Mesenchymal stem cell (in vitro differentiated cells and primary cell): ENCODE measurements around the gene ADA.

Experiments used
- DNase-seq: peaks from one replicate; pipeline ENCODE4 v3.0.0-alpha.2; 2013
- H2AFZ ChIP-seq: one replicate; pipeline ENCODE4 v1.6.1; 2013; ENCODE audit warnings: low read depth, mild to moderate bottlenecking, control low read depth, inconsistent platforms, low read length, moderate library complexity
- H2AK5ac ChIP-seq: 2 replicates; pipeline ENCODE4 v1.6.1; 2013; ENCODE audit warnings: low read length, moderate library complexity, mild to moderate bottlenecking, inconsistent platforms; ENCODE audit not compliant: severe bottlenecking
- H2BK120ac ChIP-seq: one replicate; pipeline ENCODE4 v1.6.1; 2013; ENCODE audit warnings: low read depth, mild to moderate bottlenecking, inconsistent platforms, low read length, moderate library complexity
- H2BK12ac ChIP-seq, 2 experiments: one replicate each; pipeline ENCODE4 v1.6.1; 2013; ENCODE audit warnings: inconsistent platforms in 2 of 2, low read length in 2 of 2, mild to moderate bottlenecking in 2 of 2, moderate library complexity in 2 of 2, control low read depth in 1 of 2
- H2BK15ac ChIP-seq: one replicate; pipeline ENCODE4 v1.6.1; 2013; ENCODE audit warnings: mild to moderate bottlenecking, low read depth, inconsistent platforms; ENCODE audit not compliant: poor library complexity, severe bottlenecking
- H2BK5ac ChIP-seq: 2 replicates; pipeline ENCODE4 v1.6.1; 2013; ENCODE audit warnings: low read depth, mild to moderate bottlenecking, low read length, control low read depth, inconsistent platforms; ENCODE audit not compliant: poor library complexity, severe bottlenecking
- H3K14ac ChIP-seq, 2 experiments: one replicate each; pipeline ENCODE4 v1.6.1; 2013; ENCODE audit warnings: inconsistent platforms in 2 of 2, low read length in 2 of 2, control low read depth in 1 of 2, mild to moderate bottlenecking in 1 of 2, moderate library complexity in 1 of 2
- H3K18ac ChIP-seq, 2 experiments: one replicate each; pipeline ENCODE4 v1.6.1; 2013; ENCODE audit warnings: inconsistent platforms in 2 of 2, low read length in 2 of 2, control low read depth in 1 of 2, low read depth in 1 of 2, mild to moderate bottlenecking in 1 of 2
- H3K23ac ChIP-seq, 2 experiments: one replicate each; pipeline ENCODE4 v1.6.1; 2013; ENCODE audit warnings: inconsistent platforms in 2 of 2, low read length in 2 of 2, mild to moderate bottlenecking in 2 of 2, moderate library complexity in 2 of 2, control low read depth in 1 of 2
- H3K27ac ChIP-seq: 2 replicates; pipeline ENCODE4 v1.5.1; 2013; ENCODE audit warnings: mild to moderate bottlenecking, moderate library complexity, low read length, control low read depth, inconsistent platforms; ENCODE audit not compliant: poor library complexity, severe bottlenecking
- H3K27me3 ChIP-seq, 2 experiments: 2 replicates each; pipeline versions ENCODE4 v1.6.1 to v1.7.0; 2013; ENCODE audit warnings: low read length in 2 of 2, mild to moderate bottlenecking in 2 of 2, moderate library complexity in 2 of 2, control low read depth in 1 of 2, inconsistent platforms in 1 of 2; ENCODE audit not compliant: control insufficient read depth in 1 of 2, insufficient read depth in 1 of 2
- H3K36me3 ChIP-seq, 2 experiments: 2 replicates each; pipeline versions ENCODE4 v1.6.1 to v1.7.0; 2013; ENCODE audit warnings: low read length in 2 of 2, control low read depth in 1 of 2, inconsistent platforms in 1 of 2, low read depth in 1 of 2, mild to moderate bottlenecking in 1 of 2; ENCODE audit not compliant: insufficient read depth in 2 of 2, control insufficient read depth in 1 of 2
- H3K4ac ChIP-seq, 2 experiments: one replicate each; pipeline ENCODE4 v1.6.1; 2013; ENCODE audit warnings: inconsistent platforms in 2 of 2, low read length in 2 of 2, mild to moderate bottlenecking in 2 of 2, moderate library complexity in 2 of 2, control low read depth in 1 of 2, low read depth in 1 of 2
- H3K4me1 ChIP-seq: 2 replicates; pipeline ENCODE4 v1.6.1; 2013; ENCODE audit warnings: low read depth, low read length, control low read depth; ENCODE audit not compliant: control insufficient read depth, insufficient read depth
- H3K4me2 ChIP-seq: 2 replicates; pipeline ENCODE4 v1.6.1; 2013; ENCODE audit warnings: low read length, mild to moderate bottlenecking, inconsistent platforms; ENCODE audit not compliant: poor library complexity, severe bottlenecking
- H3K4me3 ChIP-seq, 2 experiments: 2 replicates each; pipeline versions ENCODE4 v1.5.1 to v1.7.0; 2013; ENCODE audit warnings: low read length in 2 of 2, mild to moderate bottlenecking in 2 of 2, control low read depth in 1 of 2, low read depth in 1 of 2; ENCODE audit not compliant: insufficient read depth in 1 of 2
- H3K79me1 ChIP-seq: replicated peaks from 2 replicates; pipeline ENCODE4 v1.6.1; 2013; ENCODE audit warnings: mild to moderate bottlenecking, control low read depth, low read length, inconsistent platforms; ENCODE audit not compliant: poor library complexity, severe bottlenecking
- H3K9ac ChIP-seq: 2 replicates; pipeline ENCODE4 v1.7.0; 2013; ENCODE audit warnings: mild to moderate bottlenecking, low read length, moderate library complexity
- H3K9me3 ChIP-seq: 2 replicates; pipeline ENCODE4 v1.7.0; 2013; ENCODE audit warnings: mild to moderate bottlenecking, low read length; ENCODE audit not compliant: control insufficient read depth
- H4K8ac ChIP-seq: one replicate; pipeline ENCODE4 v1.6.1; 2013; ENCODE audit warnings: inconsistent platforms, mild to moderate bottlenecking, low read length, moderate library complexity
- H4K91ac ChIP-seq: one replicate; pipeline ENCODE4 v1.6.1; 2013; ENCODE audit warnings: mild to moderate bottlenecking, low read length, inconsistent platforms
- WGBS: methylation state at CpG from one replicate; pipeline ENCODE4 v1.1.7; 2013; ENCODE audit warnings: mixed read lengths; 5-methylcytosine and 5-hydroxymethylcytosine counted together

ADA gene

GRCh38 chr20:44683263-44684046 lies 32.0 kb upstream of the ADA start:
- Histone ChIP-seq H3K36me3 (no peaks in the 10 kb centered on the region), H3K23ac (no peak overlapping the region), H2AK5ac (no peak overlapping the region), H3K79me1 (no peaks in the 10 kb centered on the region), H3K4me1 (peaks cover 2% of the 10 kb centered on the region), H3K27me3 (peaks cover 0 to 3% of the 10 kb centered on the region in 2 experiments), H2AFZ (no peak overlapping the region), H3K4me3 (no peak overlapping the region), H3K9ac (no peak overlapping the region), H2BK5ac (no peak overlapping the region), H2BK12ac (no peak overlapping the region), H3K4me2 (no peak overlapping the region), H3K9me3 (no peaks in the 10 kb centered on the region), H3K27ac (no peak overlapping the region), H2BK15ac (no peak overlapping the region), H4K8ac (no peak overlapping the region), H3K14ac (no peak overlapping the region), H3K4ac (no peak overlapping the region), H4K91ac (no peak overlapping the region), H3K18ac (no peak overlapping the region), H2BK120ac (no peak overlapping the region)
- WGBS, result 42% methylated on average over 10 of the region's 10 CpGs
- DNase-seq, result peak; percentile 62

- Histone ChIP-seq H3K18ac (no peak overlapping the region), H4K8ac (no peak overlapping the region), H2AK5ac (no peak overlapping the region), H2BK15ac (no peak overlapping the region), H2BK5ac (no peak overlapping the region), H3K14ac (no peak overlapping the region), H3K4me2 (no peak overlapping the region), H3K4me1 (peaks cover 4% of the 10 kb centered on the region), H3K4ac (no peak overlapping the region), H4K91ac (no peak overlapping the region), H2BK120ac (no peak overlapping the region), H3K4me3 (no peak overlapping the region), H3K27ac (no peak overlapping the region), H3K9ac (no peak overlapping the region), H2BK12ac (no peak overlapping the region), H3K27me3 (peaks cover 0 to 3% of the 10 kb centered on the region in 2 experiments), H3K9me3 (no peaks in the 10 kb centered on the region), H3K79me1 (no peaks in the 10 kb centered on the region), H3K36me3 (no peaks in the 10 kb centered on the region), H3K23ac (no peak overlapping the region), H2AFZ (no peak overlapping the region)
- no peak for DNase-seq
- 93% methylated on average over 11 of the region's 11 CpGs for WGBS
Measured at GRCh38 chr20:44681796-44682566, 30.5 kb upstream of the ADA start.

- no peaks in the 10 kb centered on the region for H3K36me3 ChIP-seq
- H2AK5ac ChIP-seq, result no peak overlapping the region
- no peak overlapping the region for H3K4me2 ChIP-seq
- H3K18ac ChIP-seq, result peak overlapping the region in 1 of 2 experiments; percentile 63
- no peak overlapping the region for H3K14ac ChIP-seq
- peak overlapping the region; percentile 61 for H4K8ac ChIP-seq
- peaks cover 4% of the 10 kb centered on the region for H3K4me1 ChIP-seq
- no peak overlapping the region for H3K27ac ChIP-seq
- H2BK120ac ChIP-seq, result peak overlapping the region; percentile 9
- no peak overlapping the region for H2BK5ac ChIP-seq
- H3K9ac ChIP-seq, result no peak overlapping the region
- DNase-seq, result no peak
- H3K27me3 ChIP-seq, result peaks cover 0 to 3% of the 10 kb centered on the region in 2 experiments
- peak overlapping the region in 1 of 2 experiments; percentile 37 for H3K4ac ChIP-seq
- peak overlapping the region; percentile 50 to 63 for H2BK12ac ChIP-seq
- no peak overlapping the region for H3K23ac ChIP-seq
- no peak overlapping the region for H2BK15ac ChIP-seq
- H3K4me3 ChIP-seq, result no peak overlapping the region
- H3K79me1 ChIP-seq, result no peaks in the 10 kb centered on the region
- H4K91ac ChIP-seq, result no peak overlapping the region
- H3K9me3 ChIP-seq, result no peaks in the 10 kb centered on the region
- WGBS, result 84% methylated on average over 9 of the region's 12 CpGs
- H2AFZ ChIP-seq, result no peak overlapping the region
Measured at GRCh38 chr20:44678990-44679611, 27.6 kb upstream of the ADA start.

- H3K23ac ChIP-seq, result no peak overlapping the region
- no peak overlapping the region for H3K4me3 ChIP-seq
- H4K91ac ChIP-seq, result peak overlapping the region; percentile 96
- H3K4me1 ChIP-seq, result peaks cover 4% of the 10 kb centered on the region
- no peak overlapping the region for H3K14ac ChIP-seq
- no peak for DNase-seq
- H3K9ac ChIP-seq, result peak overlapping the region; percentile 29
- no peak overlapping the region for H2BK120ac ChIP-seq
- H3K27me3 ChIP-seq, result peaks cover 0 to 3% of the 10 kb centered on the region in 2 experiments
- no peaks in the 10 kb centered on the region for H3K9me3 ChIP-seq
- H2AK5ac ChIP-seq, result no peak overlapping the region
- peak overlapping the region; percentile 31 to 92 for H3K18ac ChIP-seq
- 59% methylated on average over 2 of the region's 2 CpGs for WGBS
- H2BK15ac ChIP-seq, result peak overlapping the region; percentile 44
- peak overlapping the region; percentile 97 for H4K8ac ChIP-seq
- H3K27ac ChIP-seq, result no peak overlapping the region
- no peaks in the 10 kb centered on the region for H3K36me3 ChIP-seq
- H3K79me1 ChIP-seq, result no peaks in the 10 kb centered on the region
- H3K4me2 ChIP-seq, result no peak overlapping the region
- no peak overlapping the region for H2BK5ac ChIP-seq
- peak overlapping the region; percentile 4 to 9 for H3K4ac ChIP-seq
- peak overlapping the region; percentile 79 for H2AFZ ChIP-seq
- H2BK12ac ChIP-seq, result peak overlapping the region; percentile 38 to 76
Measured at GRCh38 chr20:44678242-44678641, 26.7 kb upstream of the ADA start.
